Uterus (tissue), 2 donors: ENCODE data around the gene SPDYE11.
"Not testable (repeated sequence)": the region's sequence is repeated elsewhere in the genome, so short reads cannot be mapped to it uniquely, and the experiment has no call there.

Source experiments
- POLR2A ChIP-seq, 2 donors: fragments of 450-650 bp; IDR thresholded peaks; one replicate each; pipeline ENCODE4 v1.6.1; 2016; ENCODE audit warnings: antibody characterized with exemption in 2 of 2, mild to moderate bottlenecking in 1 of 2, moderate library complexity in 1 of 2
- TF ChIP-seq, protein P1 (sequence below), 4 experiments: fragments of 200-600 bp in 2 of 4; fragments of 450-650 bp in 2 of 4; sonication (generic) in 2 of 4; IDR thresholded peaks; one replicate each; pipeline ENCODE4 v1.5.1; 2016 to 2019; ENCODE audit warnings: antibody characterized with exemption in 4 of 4, mild to moderate bottlenecking in 2 of 4, moderate library complexity in 1 of 4

DNA sequence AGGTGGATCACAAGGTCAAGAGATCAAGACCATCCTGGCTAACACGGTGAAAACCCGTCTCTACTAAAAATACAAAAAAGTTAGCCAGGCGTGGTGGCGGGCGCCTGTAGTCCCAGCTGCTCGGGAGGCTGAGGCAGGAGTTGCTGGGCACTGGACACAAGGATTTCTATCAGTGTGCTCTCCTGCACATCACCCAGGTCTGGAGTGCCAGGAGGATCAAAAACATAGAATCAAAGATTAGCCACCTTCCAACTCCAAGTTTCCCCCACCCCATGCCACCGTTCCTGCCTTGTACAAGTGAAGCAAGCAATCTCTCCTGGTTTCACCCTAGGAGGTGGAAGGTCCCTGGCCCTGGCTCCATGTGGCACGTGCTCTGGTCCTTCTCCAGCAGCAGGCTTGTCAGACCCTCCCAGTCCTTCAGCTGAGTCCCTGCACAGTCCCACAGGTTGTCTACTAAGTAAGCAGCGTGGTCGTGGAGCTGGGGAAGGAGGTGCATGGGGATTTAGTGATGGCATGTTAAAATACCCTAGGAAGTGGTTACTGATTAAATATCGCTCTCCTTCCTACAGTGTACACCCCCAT lies 59.7 kb downstream of the SPDYE11 start:
- TF ChIP-seq, protein P1, sequence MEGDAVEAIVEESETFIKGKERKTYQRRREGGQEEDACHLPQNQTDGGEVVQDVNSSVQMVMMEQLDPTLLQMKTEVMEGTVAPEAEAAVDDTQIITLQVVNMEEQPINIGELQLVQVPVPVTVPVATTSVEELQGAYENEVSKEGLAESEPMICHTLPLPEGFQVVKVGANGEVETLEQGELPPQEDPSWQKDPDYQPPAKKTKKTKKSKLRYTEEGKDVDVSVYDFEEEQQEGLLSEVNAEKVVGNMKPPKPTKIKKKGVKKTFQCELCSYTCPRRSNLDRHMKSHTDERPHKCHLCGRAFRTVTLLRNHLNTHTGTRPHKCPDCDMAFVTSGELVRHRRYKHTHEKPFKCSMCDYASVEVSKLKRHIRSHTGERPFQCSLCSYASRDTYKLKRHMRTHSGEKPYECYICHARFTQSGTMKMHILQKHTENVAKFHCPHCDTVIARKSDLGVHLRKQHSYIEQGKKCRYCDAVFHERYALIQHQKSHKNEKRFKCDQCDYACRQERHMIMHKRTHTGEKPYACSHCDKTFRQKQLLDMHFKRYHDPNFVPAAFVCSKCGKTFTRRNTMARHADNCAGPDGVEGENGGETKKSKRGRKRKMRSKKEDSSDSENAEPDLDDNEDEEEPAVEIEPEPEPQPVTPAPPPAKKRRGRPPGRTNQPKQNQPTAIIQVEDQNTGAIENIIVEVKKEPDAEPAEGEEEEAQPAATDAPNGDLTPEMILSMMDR (IDR thresholded peaks at IDR 0.05) = not testable (repeated sequence)
- TF ChIP-seq POLR2A (IDR thresholded peaks at IDR 0.05) = not testable (repeated sequence)
